HG03139 (cell line): Measurements from ENCODE around the gene DTNA.
A peak's percentile ranks its signal among the peaks of the same experiment; 100 is the strongest.
"Not testable (repeated sequence)": the region's sequence is repeated elsewhere in the genome, so short reads cannot be mapped to it uniquely, and the experiment has no call there.

Source experiments
- ATAC-seq: cut with Tn5 transposase; IDR thresholded peaks from one replicate; pipeline ENCODE4 v1.9.1; 2021; ENCODE audit not compliant: unreplicated experiment

DTNA gene

GRCh38 chr18:34709750-34710441 is at the start of gene DTNA:
Gene DTNA, plus strand, starts transcription at chr18:34710298. Its CDS starts 45,679 bp downstream, at chr18:34755977.
- ATAC-seq, result no peak

- ATAC-seq, result no peak
Observed at GRCh38 chr18:34660572-34660971, 49.5 kb upstream of the DTNA start.

- ATAC-seq, result peak; percentile 93
Observed at GRCh38 chr18:34661464-34662087, 48.5 kb upstream of the DTNA start.

- ATAC-seq, result no peak
Observed at GRCh38 chr18:34676816-34677574, 33.1 kb upstream of the DTNA start.

- not testable (repeated sequence) for ATAC-seq
Observed at GRCh38 chr18:34689750-34690149, 20.3 kb upstream of the DTNA start.

GRCh38 chr18:34691614-34692013 is 18.5 kb upstream of the DTNA start:
- ATAC-seq, result no peak

GRCh38 chr18:34694591-34695165 is 15.4 kb upstream of the DTNA start:
- ATAC-seq, result no peak

GRCh38 chr18:34695310-34695709 is 14.8 kb upstream of the DTNA start:
- ATAC-seq, result no peak

GRCh38 chr18:34696671-34697070 is 13.4 kb upstream of the DTNA start:
- ATAC-seq, result no peak

- no peak for ATAC-seq
Observed at GRCh38 chr18:34697233-34697632, 12.9 kb upstream of the DTNA start.

- no peak for ATAC-seq
Observed at GRCh38 chr18:34697891-34698290, 12.2 kb upstream of the DTNA start.

- no peak for ATAC-seq
Observed at GRCh38 chr18:34701911-34702310, 8.2 kb upstream of the DTNA start.

GRCh38 chr18:34702814-34703213 is 7.3 kb upstream of the DTNA start:
- no peak for ATAC-seq

GRCh38 chr18:34704074-34704473 is 6.0 kb upstream of the DTNA start:
- no peak for ATAC-seq

- no peak for ATAC-seq
Observed at GRCh38 chr18:34704823-34705222, 5.3 kb upstream of the DTNA start.

- no peak for ATAC-seq
Observed at GRCh38 chr18:34707670-34708069, 2.4 kb upstream of the DTNA start.

- no peak for ATAC-seq
Observed at GRCh38 chr18:34709104-34709503, 994 bp upstream of the DTNA start.

GRCh38 chr18:34710458-34710914 is 388 bp downstream of the DTNA start:
- no peak for ATAC-seq

GRCh38 chr18:34710934-34711333 is 836 bp downstream of the DTNA start:
- no peak for ATAC-seq

- not testable (repeated sequence) for ATAC-seq
Observed at GRCh38 chr18:34716111-34716510, 6.0 kb downstream of the DTNA start.

GRCh38 chr18:34718610-34719009 is 8.5 kb downstream of the DTNA start:
- no peak for ATAC-seq

- ATAC-seq, result no peak
Observed at GRCh38 chr18:34720220-34720619, 10.1 kb downstream of the DTNA start.
